SH-SY5Y (cell line): Measurements from ENCODE around the gene MAGEB6.

ENCODE experiments used
- GATA2 ChIP-seq: IDR thresholded peaks from 2 replicates; pipeline ENCODE4 v1.6.1; 2011; ENCODE audit warnings: mild to moderate bottlenecking, low read depth, low read length
- GATA3 ChIP-seq: IDR thresholded peaks from 2 replicates; pipeline ENCODE4 v1.6.1; 2011; ENCODE audit warnings: low read depth, mild to moderate bottlenecking, low read length, moderate library complexity

Gene MAGEB6

GRCh38 chrX:26192204-26192603, at the start of gene MAGEB6:
TSS of gene MAGEB6 (plus strand) at chrX:26192440. CDS start at chrX:26193847, 1,407 bp downstream.
- TF ChIP-seq GATA3 (no peak), GATA2 (no peak)

- TF ChIP-seq GATA2, result no peak
- no peak for TF ChIP-seq GATA3
These were observed 46.2 kb upstream of the MAGEB6 start for GRCh38 chrX:26146024-26146423.

GRCh38 chrX:26160301-26160700, 31.9 kb upstream of the MAGEB6 start, which contains the start of gene MAGEB6B:
TSS of gene MAGEB6B (plus strand) at chrX:26160601. CDS start at chrX:26160601, 0 bp downstream.
- TF ChIP-seq GATA2 (no peak), GATA3 (no peak)

- TF ChIP-seq GATA3, result no peak
- TF ChIP-seq GATA2, result no peak
These were observed 11.3 kb downstream of the MAGEB6 start for GRCh38 chrX:26203561-26203960.

GRCh38 chrX:26208012-26208411, 15.8 kb downstream of the MAGEB6 start:
- TF ChIP-seq GATA3 (no peak), GATA2 (no peak)

GRCh38 chrX:26215869-26216268, 23.6 kb downstream of the MAGEB6 start, which contains the start of gene MAGEB5:
TSS of gene MAGEB5 (plus strand) at chrX:26216169. CDS start at chrX:26217302, 1,133 bp downstream.
- no peak for TF ChIP-seq GATA3
- TF ChIP-seq GATA2, result no peak

GRCh38 chrX:26219351-26219750, 27.1 kb downstream of the MAGEB6 start:
- TF ChIP-seq GATA3 (no peak), GATA2 (no peak)

- TF ChIP-seq GATA2, result no peak
- no peak for TF ChIP-seq GATA3
These were observed 41.9 kb downstream of the MAGEB6 start for GRCh38 chrX:26234177-26234576.
